ENCODE data around the gene PRKAR1B.

DNA sequence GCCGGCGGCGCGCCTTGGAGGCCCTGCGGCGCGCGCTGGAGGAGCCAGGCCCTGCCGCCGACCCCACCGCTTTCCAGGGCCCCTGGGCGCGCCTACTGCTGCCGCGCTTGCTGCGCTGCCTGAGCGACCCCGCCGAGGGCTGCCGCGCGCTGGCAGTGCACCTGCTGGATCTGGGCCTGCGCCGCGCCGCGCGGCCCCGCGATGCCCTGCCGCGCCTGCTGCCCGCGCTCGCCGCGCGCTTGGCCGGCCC, 302 bp downstream of the PRKAR1B start:
- TF ChIP-seq, protein P1, sequence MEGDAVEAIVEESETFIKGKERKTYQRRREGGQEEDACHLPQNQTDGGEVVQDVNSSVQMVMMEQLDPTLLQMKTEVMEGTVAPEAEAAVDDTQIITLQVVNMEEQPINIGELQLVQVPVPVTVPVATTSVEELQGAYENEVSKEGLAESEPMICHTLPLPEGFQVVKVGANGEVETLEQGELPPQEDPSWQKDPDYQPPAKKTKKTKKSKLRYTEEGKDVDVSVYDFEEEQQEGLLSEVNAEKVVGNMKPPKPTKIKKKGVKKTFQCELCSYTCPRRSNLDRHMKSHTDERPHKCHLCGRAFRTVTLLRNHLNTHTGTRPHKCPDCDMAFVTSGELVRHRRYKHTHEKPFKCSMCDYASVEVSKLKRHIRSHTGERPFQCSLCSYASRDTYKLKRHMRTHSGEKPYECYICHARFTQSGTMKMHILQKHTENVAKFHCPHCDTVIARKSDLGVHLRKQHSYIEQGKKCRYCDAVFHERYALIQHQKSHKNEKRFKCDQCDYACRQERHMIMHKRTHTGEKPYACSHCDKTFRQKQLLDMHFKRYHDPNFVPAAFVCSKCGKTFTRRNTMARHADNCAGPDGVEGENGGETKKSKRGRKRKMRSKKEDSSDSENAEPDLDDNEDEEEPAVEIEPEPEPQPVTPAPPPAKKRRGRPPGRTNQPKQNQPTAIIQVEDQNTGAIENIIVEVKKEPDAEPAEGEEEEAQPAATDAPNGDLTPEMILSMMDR (IDR thresholded peaks at IDR 0.05), result no peak
- TF ChIP-seq NFIC (IDR thresholded peaks at IDR 0.05; ENCODE audit: borderline replicate concordance), result no peak
- TF ChIP-seq FOSL2 (IDR thresholded peaks at IDR 0.05; ENCODE audit: borderline replicate concordance, low read depth), result no peak
- TF ChIP-seq YY1 (IDR thresholded peaks at IDR 0.05; ENCODE audit: low read depth), result no peak
